CD14-positive monocyte (primary cell): ENCODE data around the gene CSNK1G1. TPM values are rescaled to one million over a fixed set of nuclear protein-coding genes. Genes with fewer than 3 reads are reported as not detected.
A peak's percentile ranks its signal among the peaks of the same experiment; 100 is the strongest.

ENCODE experiments used
- DNase-seq, 3 donors: peaks; one replicate each; pipeline ENCODE4 v3.0.0-alpha.2; 2011 to 2022
- H2AFZ ChIP-seq: 2 replicates; pipeline ENCODE4 v1.6.0; 2012; ENCODE audit warnings: mild to moderate bottlenecking, low read depth, low read length, inconsistent platforms; ENCODE audit not compliant: insufficient read depth, poor library complexity, severe bottlenecking
- H3K27ac ChIP-seq, 2 donors: 1 replicate in 1 of 2; 2 replicates in 1 of 2; pipeline ENCODE4 v1.5.1; 2012 to 2013; ENCODE audit warnings: low read length in 2 of 2, control low read depth in 1 of 2, inconsistent platforms in 1 of 2, low read depth in 1 of 2, mild to moderate bottlenecking in 1 of 2
- H3K27me3 ChIP-seq, 2 donors: one replicate each; pipeline versions ENCODE4 v1.6.0 to v1.6.1; 2011 to 2013; ENCODE audit warnings: low read length in 2 of 2; ENCODE audit not compliant: control insufficient read depth in 2 of 2, insufficient read depth in 2 of 2
- H3K36me3 ChIP-seq, 2 donors: replicated peaks in 1 of 2; 1 replicate in 1 of 2; 2 replicates in 1 of 2; pipeline versions ENCODE4 v1.5.1 to v1.6.1; 2012 to 2013; ENCODE audit warnings: low read length in 2 of 2, control low read depth in 1 of 2, inconsistent platforms in 1 of 2, mild to moderate bottlenecking in 1 of 2; ENCODE audit not compliant: insufficient read depth in 2 of 2, control insufficient read depth in 1 of 2
- H3K4me1 ChIP-seq, 2 donors: 1 replicate in 1 of 2; 2 replicates in 1 of 2; pipeline versions ENCODE4 v1.5.1 to v1.6.1; 2012 to 2013; ENCODE audit warnings: low read length in 2 of 2, control low read depth in 1 of 2, inconsistent platforms in 1 of 2, mild to moderate bottlenecking in 1 of 2, moderate library complexity in 1 of 2; ENCODE audit not compliant: insufficient read depth in 2 of 2, control insufficient read depth in 1 of 2
- H3K4me2 ChIP-seq: replicated peaks from 2 replicates; pipeline ENCODE3; 2012; ENCODE audit warnings: low read length, moderate library complexity, mild to moderate bottlenecking; ENCODE audit not compliant: poor library complexity, severe bottlenecking; ENCODE audit errors: extremely low read depth
- H3K4me3 ChIP-seq, 3 experiments: fragments of 200-600 bp in 1 of 3; sonication (generic) in 1 of 3; replicated peaks in 1 of 3; 1 replicate in 2 of 3; 2 replicates in 1 of 3; pipeline ENCODE4 v1.5.1; 2011 to 2013; ENCODE audit warnings: low read length in 3 of 3, mild to moderate bottlenecking in 3 of 3, control low read depth in 2 of 3, low read depth in 2 of 3, inconsistent platforms in 1 of 3, moderate library complexity in 1 of 3
- H3K79me2 ChIP-seq: 2 replicates; pipeline ENCODE4 v1.6.0; 2012; ENCODE audit warnings: mild to moderate bottlenecking, control low read depth, inconsistent platforms, low read length, moderate library complexity; ENCODE audit not compliant: insufficient read depth
- H3K9ac ChIP-seq: 2 replicates; pipeline ENCODE4 v1.6.0; 2017; ENCODE audit warnings: low read length, mild to moderate bottlenecking; ENCODE audit not compliant: insufficient read depth, poor library complexity, severe bottlenecking
- H3K9me3 ChIP-seq, 2 donors: replicated peaks in 1 of 2; 1 replicate in 1 of 2; 2 replicates in 1 of 2; pipeline versions ENCODE4 v1.5.1 to v1.6.1; 2012 to 2013; ENCODE audit warnings: low read length in 2 of 2, control low read depth in 1 of 2; ENCODE audit not compliant: control insufficient read depth in 1 of 2, insufficient read depth in 1 of 2
- H4K20me1 ChIP-seq: 2 replicates; pipeline ENCODE4 v1.6.0; 2012; ENCODE audit warnings: mild to moderate bottlenecking, low read length, control low read depth, moderate library complexity; ENCODE audit not compliant: insufficient read depth
- H3K27ac Mint-ChIP-seq, 7 donors: one replicate each; pipeline ENCODE4 v1.8.0; 2020; ENCODE audit warnings: mild to moderate bottlenecking in 7 of 7, mixed read lengths in 7 of 7, moderate library complexity in 6 of 7, inconsistent platforms in 2 of 7
- H3K27me3 Mint-ChIP-seq, 3 donors: one replicate each; pipeline ENCODE4 v1.8.0; 2021 to 2022; ENCODE audit warnings: low read depth in 3 of 3, mild to moderate bottlenecking in 3 of 3, mixed read lengths in 3 of 3, moderate library complexity in 3 of 3, inconsistent platforms in 1 of 3
- H3K36me3 Mint-ChIP-seq, 2 donors: one replicate each; pipeline ENCODE4 v1.8.0; 2020; ENCODE audit warnings: mixed read lengths in 2 of 2, inconsistent platforms in 1 of 2, mild to moderate bottlenecking in 1 of 2
- H3K4me1 Mint-ChIP-seq: one replicate; pipeline ENCODE4 v1.8.0; 2020; ENCODE audit warnings: mild to moderate bottlenecking, mixed read lengths
- H3K4me3 Mint-ChIP-seq, 2 donors: one replicate each; pipeline ENCODE4 v1.8.0; 2020; ENCODE audit warnings: mild to moderate bottlenecking in 2 of 2, mixed read lengths in 2 of 2, moderate library complexity in 1 of 2
- H3K9me3 Mint-ChIP-seq, 7 donors: one replicate each; pipeline ENCODE4 v1.8.0; 2020 to 2022; ENCODE audit warnings: mixed read lengths in 7 of 7, mild to moderate bottlenecking in 6 of 7, moderate library complexity in 6 of 7, inconsistent platforms in 2 of 7
- CTCF ChIP-seq: fragments of 200-600 bp; IDR thresholded peaks from one replicate; pipeline ENCODE4 v1.8.0; 2022; ENCODE audit warnings: antibody characterized with exemption, mild to moderate bottlenecking
- WGBS: methylation state at CpG from one replicate; pipeline ENCODE4 v1.1.5; 2013; ENCODE audit warnings: missing lambda C conversion rate; ENCODE audit not compliant: insufficient coverage; 5-methylcytosine and 5-hydroxymethylcytosine counted together
- intact Hi-C, 2 donors: fragments of 100-400 bp; cut with micrococcal nuclease; formaldehyde crosslinking; loops; one replicate each; pipeline versions ENCODE4 v1.15.0 to v1.15.1; 2023
- polyA plus RNA-seq, 3 donors: library from polyadenylated mRNA; depleted of rRNA in 1 of 3; unstranded in 2 of 3; stranded (reverse) in 1 of 3; fragments of 300-500 nt in 2 of 3; fragments of >200 nt in 1 of 3; fragmentation: Illumina TruSeq in 2 of 3; gene quantifications; 1 replicate in 2 of 3; 2 replicates in 1 of 3; pipeline ENCODE4 v1.2.3, GENCODE V29; 2012 to 2021

The CSNK1G1 gene
- polyA plus RNA-seq, 3 donors = 4.3 to 8.6 (median 7.7) TPM

DNA sequence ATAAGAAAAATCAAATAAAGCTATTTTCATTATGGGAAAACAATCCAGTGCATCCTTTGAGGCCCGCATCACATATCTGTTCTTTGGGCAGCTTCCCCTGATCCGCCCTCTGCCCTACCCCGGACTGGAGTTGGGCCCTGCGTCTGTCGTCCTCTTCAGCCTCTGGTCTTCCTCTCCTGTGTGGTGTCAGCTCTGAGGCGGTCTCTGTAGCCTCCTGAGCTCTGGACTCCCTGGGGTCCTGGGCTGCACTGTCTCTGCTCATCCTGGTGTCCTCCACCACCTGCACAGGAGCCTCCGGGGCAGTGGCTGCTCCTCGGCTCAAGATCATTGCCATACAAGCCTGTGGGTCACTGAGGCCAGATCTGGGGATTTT, 211.8 kb downstream of the CSNK1G1 start:
- WGBS = 87% methylated on average over 8 of the region's 8 CpGs
- Mint-ChIP-seq H3K27me3 (peaks cover 0 to 4% (median 0%) of the 10 kb centered on the region in 3 donors), H3K27ac (peak overlapping the region in 2 of 7 donors; percentile 26 to 72), H3K36me3 (peaks cover 44 to 61% of the 10 kb centered on the region in 2 donors), H3K4me3 (no peak overlapping the region), H3K9me3 (no peaks in the 10 kb centered on the region), H3K4me1 (no peaks in the 10 kb centered on the region)
- Histone ChIP-seq H4K20me1 (peaks cover 25% of the 10 kb centered on the region), H3K27ac (no peak overlapping the region), H3K4me1 (peaks cover under 1 to 7% of the 10 kb centered on the region in 2 donors), H3K79me2 (no peaks in the 10 kb centered on the region), H3K27me3 (no peaks in the 10 kb centered on the region), H3K9me3 (no peaks in the 10 kb centered on the region), H3K4me3 (no peak overlapping the region), H3K4me2 (no peak overlapping the region), H3K9ac (no peak overlapping the region), H2AFZ (no peak overlapping the region), H3K36me3 (peaks cover 48 to 52% of the 10 kb centered on the region in 2 donors)
- intact Hi-C loops = no loop called here
- no peak for TF ChIP-seq CTCF
- no peak for DNase-seq

GRCh38 chr15:64143276-64143675, 212.7 kb downstream of the CSNK1G1 start:
- H3K9me3 Mint-ChIP-seq = no peaks in the 10 kb centered on the region
- Histone ChIP-seq H3K4me2 (no peak overlapping the region), H3K79me2 (no peaks in the 10 kb centered on the region), H3K36me3 (peaks cover 55 to 60% of the 10 kb centered on the region in 2 donors), H3K4me1 (peaks cover 0 to 4% of the 10 kb centered on the region in 2 donors), H3K4me3 (no peak overlapping the region), H3K9ac (no peak overlapping the region), H3K27me3 (no peaks in the 10 kb centered on the region), H2AFZ (no peak overlapping the region), H4K20me1 (peaks cover 32% of the 10 kb centered on the region), H3K27ac (no peak overlapping the region), H3K9me3 (no peaks in the 10 kb centered on the region)
- no peak for TF ChIP-seq CTCF
- intact Hi-C loops = no loop called here
- no peak for DNase-seq
- no peak overlapping the region for H3K4me3 Mint-ChIP-seq
- H3K27ac Mint-ChIP-seq = no peak overlapping the region
- H3K27me3 Mint-ChIP-seq = peaks cover 0 to 4% (median 0%) of the 10 kb centered on the region in 3 donors
- no peaks in the 10 kb centered on the region for H3K4me1 Mint-ChIP-seq
- H3K36me3 Mint-ChIP-seq = peaks cover 51 to 68% of the 10 kb centered on the region in 2 donors
- 100% methylated on average over 2 of the region's 6 CpGs for WGBS
